Omental fat pad (tissue), 4 donors: ENCODE results near the gene SERINC2. TPM values are rescaled to one million over a fixed set of nuclear protein-coding genes. Genes with fewer than 3 reads are reported as not detected.

Source experiments
- ATAC-seq: fragments of 150-250 bp; one replicate; pipeline ENCODE4 v1.9.1; 2016; ENCODE audit warnings: mild to moderate bottlenecking, moderate library complexity; ENCODE audit not compliant: low FRiP score
- DNase-seq: peaks from one replicate; pipeline ENCODE4 v3.0.0-alpha.2; 2019; ENCODE audit warnings: low spot score
- CTCF ChIP-seq, 3 donors: fragments of 450-650 bp; IDR thresholded peaks; one replicate each; pipeline ENCODE4 v1.5.1; 2016 to 2017; ENCODE audit warnings: antibody characterized with exemption in 3 of 3, mild to moderate bottlenecking in 3 of 3, moderate library complexity in 2 of 3
- total RNA-seq, 4 donors: library from RNA; depleted of rRNA; stranded (reverse); fragments of >200 nt; gene quantifications; one replicate each; pipeline ENCODE4 v1.1.0, GENCODE V29; 2016

Gene SERINC2
- total RNA-seq, 4 donors from 2014 or later: 2.2 to 12.2 (median 5.4) TPM

- ATAC-seq (peak; percentile 58), DNase-seq (peak; percentile 54)
- no peak for TF ChIP-seq CTCF (IDR thresholded peaks at IDR 0.05)
Measured at GRCh38 chr1:31413405-31414001, 490 bp downstream of the SERINC2 start.

DNA sequence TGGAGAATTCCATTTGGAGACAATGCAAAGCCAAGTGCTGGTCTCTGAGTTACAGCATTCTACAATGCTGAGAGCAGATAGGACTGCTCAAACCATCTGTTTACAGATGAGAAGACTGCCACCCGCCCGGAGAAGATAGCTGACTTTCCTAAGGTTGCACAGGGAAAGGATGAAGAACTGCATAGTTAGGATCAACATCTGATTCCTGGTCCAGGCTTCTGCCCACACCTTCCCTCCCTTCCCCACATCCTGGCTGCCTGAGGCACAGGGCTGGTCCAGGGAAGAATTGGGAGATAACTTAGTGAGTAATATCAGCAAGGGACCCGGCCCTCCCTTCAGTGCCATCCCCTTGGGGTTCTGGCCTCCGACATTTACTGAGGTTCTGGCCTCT lies 2.0 kb downstream of the SERINC2 start:
- DNase-seq (no peak), ATAC-seq (no peak)
- TF ChIP-seq CTCF (IDR thresholded peaks at IDR 0.05): no peak

DNA sequence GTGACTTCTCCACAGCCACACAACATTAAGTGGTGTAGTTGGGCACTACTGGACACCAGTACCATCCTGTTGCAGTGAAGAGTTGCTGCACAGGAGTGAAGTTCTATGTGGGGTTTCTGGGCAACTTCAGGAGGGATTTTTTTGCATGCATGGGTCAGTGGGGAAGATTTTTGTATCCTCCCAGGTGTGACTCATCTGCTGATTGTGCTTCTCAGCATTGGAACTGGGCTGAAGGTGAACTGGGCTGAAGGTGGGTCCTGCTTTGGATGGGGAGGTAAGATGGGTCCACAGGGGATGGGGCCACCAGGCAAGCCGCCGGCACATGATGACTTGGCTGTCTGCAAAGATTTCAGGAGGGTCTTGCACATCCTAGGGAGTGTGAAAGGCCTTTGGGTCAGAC lies 2.6 kb downstream of the SERINC2 start:
- no peak for DNase-seq
- no peak for ATAC-seq
- no peak for TF ChIP-seq CTCF (IDR thresholded peaks at IDR 0.05)

DNA sequence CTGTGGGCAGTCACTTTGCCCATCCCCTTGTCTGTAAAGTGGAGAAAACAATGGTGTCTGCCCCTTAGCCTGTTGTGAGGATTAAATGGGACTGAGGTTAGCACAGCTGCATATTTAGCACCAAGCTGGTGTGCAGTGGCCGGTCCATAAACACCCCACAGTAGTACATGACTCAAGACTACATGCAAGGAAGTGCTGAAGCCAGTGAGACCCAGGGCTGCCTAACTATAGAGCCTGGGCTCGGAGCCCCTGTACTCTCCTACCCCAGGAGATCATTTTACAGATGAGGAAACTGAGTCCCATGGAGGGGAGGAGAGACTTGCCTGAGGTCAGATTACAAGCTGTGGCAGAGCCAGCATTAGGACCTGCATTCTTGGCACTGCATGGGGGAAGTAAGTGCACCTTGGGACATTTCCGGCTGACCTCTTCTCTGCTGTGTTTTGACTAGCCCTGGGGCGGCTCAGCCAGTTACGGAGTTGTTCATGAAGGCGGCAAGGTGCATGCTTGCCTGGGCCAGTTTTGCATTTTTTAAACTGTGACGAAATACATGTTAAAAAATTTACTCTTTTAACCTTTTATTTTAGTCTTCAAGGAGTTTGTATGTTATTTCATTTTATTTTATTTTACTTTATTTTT lies 3.2 kb downstream of the SERINC2 start:
- no peak for DNase-seq
- TF ChIP-seq CTCF (IDR thresholded peaks at IDR 0.05): no peak
- no peak for ATAC-seq

- no peak for TF ChIP-seq CTCF (IDR thresholded peaks at IDR 0.05)
- DNase-seq (no peak), ATAC-seq (no peak)
Measured at GRCh38 chr1:31417148-31417547, 4.1 kb downstream of the SERINC2 start.

GRCh38 chr1:31418626-31419323 lies 5.8 kb downstream of the SERINC2 start:
- DNase-seq (no peak), ATAC-seq (no peak)
- TF ChIP-seq CTCF (IDR thresholded peaks at IDR 0.05): no peak
